SIG-M5 treated with dmso at 0.1 percent for 504 hours (cell line): ENCODE results near the gene MBD5.

Source experiments
- DNase-seq: peaks from one replicate; lab custom pipeline; 2025; ENCODE audit not compliant: unreplicated experiment; lab: John Stamatoyannopoulos, UW

The MBD5 gene

GRCh38 chr2:148299616-148300015, 278.7 kb downstream of the MBD5 start:
- no peak for DNase-seq

GRCh38 chr2:148300544-148300943, 279.7 kb downstream of the MBD5 start:
- DNase-seq, result no peak

DNA sequence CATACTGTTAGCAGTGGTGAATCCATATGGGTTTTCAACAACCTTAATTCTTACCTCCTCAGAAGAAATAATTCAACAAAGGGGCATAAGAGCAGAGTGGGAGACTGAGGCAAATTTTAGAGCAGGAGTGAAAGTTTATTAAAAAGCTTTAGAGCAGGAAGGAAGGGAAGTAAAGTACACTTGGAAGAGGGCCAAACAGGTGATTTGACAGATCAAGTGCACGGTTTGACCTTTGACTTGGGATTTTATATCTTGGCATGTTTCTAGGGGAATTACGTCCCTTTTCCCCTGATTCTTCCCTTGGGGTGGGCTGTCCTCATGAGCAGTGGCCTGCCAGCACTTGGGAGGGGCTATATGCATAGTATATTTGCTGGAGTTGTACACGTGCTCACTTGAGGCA, 280.5 kb downstream of the MBD5 start:
- no peak for DNase-seq

DNA sequence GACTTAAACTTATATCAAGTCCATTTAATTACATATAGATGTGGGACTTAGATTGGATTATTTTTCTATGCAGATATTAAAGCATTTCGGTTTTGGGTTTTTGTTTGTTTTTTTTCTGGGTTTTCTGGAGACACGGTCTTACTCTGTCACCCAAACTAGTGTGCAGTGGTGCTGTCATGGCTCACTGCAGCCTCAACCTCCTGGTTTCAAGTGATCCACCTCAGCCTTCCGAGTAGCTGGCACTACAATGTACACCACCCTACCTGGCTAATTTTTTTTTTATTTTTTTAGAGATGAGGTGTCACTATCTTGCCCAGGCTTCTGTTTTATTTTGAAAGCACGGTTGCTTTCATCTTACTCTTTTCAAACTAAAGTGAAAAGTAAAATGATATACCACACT, 281.6 kb downstream of the MBD5 start:
- no peak for DNase-seq

DNA sequence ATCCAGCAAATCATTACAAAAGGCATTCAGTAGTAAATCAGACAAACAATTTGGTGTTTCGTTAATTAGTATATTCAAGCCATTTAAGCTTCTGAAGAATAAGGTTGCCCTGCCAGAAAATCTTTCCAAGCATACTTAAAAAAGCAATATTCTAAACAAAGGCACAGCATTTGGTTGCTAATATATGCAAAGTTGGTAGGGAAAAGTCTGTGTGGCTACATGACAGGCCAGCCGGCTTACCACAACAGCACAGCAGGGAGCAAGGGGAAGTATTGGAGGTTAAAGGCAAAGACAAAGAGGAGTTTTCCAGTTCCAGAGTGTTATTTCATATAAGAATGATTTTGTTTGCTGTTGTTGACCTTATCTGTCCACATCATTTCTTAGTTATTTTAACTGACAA, 282.3 kb downstream of the MBD5 start:
- peak; percentile 14 for DNase-seq

DNA sequence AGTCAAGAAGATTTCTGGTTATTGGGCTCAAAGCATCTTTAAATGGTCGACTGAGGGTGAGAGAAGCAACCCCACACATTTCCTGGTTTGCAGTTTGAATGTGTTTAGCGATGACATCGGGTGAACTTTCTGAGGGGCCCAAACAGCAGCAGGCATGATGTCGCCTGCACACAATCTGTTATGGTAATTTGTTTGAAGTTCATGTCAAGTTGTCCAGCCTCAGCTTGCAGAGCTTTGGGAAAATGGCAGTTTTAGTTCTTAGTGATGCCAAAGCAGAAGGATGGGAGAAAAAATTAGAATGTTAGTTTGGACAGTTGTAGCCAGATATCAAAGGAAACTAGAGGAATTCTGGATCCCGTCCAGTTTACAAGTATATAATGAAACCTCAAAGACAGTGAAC, 284.6 kb downstream of the MBD5 start:
- no peak for DNase-seq

- no peak for DNase-seq
These were observed 285.1 kb downstream of the MBD5 start for GRCh38 chr2:148306027-148306426.

- DNase-seq, result no peak
These were observed 296.7 kb downstream of the MBD5 start for GRCh38 chr2:148317598-148317997.

- DNase-seq, result no peak
These were observed 317.6 kb downstream of the MBD5 start for GRCh38 chr2:148338541-148338940.

DNA sequence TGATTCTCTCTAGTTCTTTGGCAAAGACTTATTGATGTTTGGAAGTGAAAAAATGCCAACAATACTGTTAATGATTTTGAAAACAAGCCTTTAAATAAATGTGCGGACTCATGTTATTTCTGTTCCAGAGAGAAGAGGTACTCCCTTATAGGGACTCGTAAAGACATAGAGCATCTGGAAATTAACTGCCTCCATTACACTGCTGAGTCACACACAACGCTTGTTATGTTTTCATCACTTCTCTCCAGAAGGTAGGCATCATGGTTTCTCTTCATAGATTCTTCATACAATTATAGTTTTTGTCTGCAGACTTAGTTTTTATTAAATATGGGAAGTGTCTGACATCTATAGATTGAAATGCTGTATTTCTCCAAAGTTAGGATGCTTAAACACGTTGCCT, 321.2 kb downstream of the MBD5 start:
- no peak for DNase-seq

DNA sequence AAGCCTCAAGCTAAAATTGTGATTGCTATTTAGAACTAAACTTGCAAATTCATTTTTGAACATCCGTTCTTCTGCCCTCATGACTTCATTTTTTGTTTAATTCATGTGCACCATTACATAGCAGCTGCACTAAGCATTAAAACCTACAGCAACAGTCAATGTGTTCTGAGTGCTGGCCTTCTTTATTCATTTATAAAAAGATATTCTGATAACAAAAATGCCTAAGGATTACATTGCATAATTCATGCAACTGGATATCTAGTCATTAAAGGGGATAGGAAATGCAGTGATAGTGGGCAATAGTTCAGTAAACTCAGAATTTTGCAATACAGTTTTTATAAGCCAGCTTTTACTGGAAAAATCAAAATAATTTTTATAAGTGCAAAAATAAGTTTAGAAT, 329.3 kb downstream of the MBD5 start:
- DNase-seq, result no peak

GRCh38 chr2:148351437-148352143, 330.7 kb downstream of the MBD5 start:
- no peak for DNase-seq

DNA sequence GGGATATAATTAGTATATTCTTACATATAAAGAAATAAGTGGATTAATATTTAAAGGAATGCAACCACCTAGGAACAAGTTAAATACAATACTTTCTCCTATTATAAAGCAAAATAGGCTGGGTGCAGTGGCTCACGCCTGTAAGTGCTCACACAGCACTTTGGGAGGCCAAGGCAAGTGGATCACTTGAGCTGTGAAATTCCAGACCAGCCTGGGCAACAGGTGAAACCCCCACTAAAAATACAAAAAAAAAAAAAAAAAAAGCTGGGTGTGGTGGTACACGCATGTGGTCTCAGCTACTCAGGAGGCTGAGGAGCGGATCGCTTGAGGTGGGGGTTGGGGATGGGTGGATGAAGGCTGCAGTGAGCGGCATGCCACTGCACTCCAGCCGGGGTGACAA, 337.5 kb downstream of the MBD5 start:
- DNase-seq, result no peak

DNA sequence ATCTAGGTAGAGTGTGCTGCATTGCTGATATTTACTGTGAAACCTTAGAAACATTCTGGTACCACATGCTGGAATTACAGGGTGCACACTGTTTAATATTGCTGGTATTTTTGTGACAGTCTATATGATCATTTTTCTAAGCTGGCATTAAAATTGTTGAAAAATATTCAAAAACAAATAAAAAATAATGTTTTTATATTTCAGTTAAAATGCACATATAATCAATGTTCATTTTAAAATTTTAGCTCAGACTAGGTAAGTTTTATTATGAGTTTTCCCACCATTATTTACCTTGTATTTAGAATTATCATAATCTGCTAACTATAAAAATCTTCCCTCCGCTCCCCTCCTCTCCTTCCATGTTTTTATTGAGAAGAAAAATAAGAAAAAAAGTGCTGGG, 339.8 kb downstream of the MBD5 start:
- DNase-seq, result no peak

DNA sequence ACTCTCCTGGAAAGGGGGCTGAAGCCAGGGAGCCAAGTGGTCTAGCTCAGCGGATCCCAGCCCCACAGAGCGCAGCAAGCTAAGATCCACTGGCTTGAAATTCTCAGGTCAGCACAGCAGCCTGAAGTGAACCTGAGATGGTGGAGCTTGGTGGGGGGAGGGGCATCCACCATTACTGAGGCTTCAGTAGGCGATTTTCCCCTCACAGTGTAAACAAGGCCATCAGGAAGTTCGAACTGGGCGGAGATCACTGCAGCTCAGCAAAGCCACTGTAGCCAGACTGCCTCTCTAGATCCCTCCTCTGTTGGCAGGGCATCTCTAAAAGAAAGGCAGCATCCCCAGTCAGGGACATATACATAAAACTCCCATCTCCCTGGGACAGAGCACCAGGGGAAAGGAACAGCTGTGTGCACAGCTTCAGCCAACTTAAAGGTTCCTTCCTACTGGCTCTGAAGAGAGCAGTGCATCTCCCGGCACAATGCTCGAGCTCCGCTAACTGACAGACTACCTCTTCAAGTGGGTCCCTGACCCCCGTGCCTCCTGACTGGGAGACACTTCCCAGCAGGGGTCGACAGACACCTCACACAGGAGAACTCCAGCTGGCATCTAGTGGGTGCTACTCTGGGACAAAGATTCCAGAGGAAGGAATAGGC, 341.4 kb downstream of the MBD5 start:
- DNase-seq, result no peak

GRCh38 chr2:148375214-148375613, 354.3 kb downstream of the MBD5 start:
- DNase-seq, result no peak

DNA sequence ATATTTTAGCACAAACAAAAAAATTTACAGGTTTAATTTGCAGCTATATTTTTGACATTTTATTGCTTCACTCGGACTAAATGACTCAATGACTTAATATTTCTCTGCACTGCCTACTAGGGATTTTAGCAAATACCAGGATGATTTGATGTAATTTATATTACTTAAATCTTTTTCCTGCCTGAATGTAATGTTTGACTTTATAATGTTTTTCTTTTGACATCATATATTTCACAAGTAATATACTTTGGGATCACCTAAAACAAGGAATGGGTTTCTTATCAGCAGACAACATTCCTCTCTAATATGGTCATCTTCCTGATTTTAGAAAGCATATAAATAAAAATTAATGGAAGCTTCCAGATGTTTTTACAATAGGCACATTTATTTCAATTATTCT, 370.4 kb downstream of the MBD5 start:
- DNase-seq, result no peak

- DNase-seq, result no peak
These were observed 381.9 kb downstream of the MBD5 start for GRCh38 chr2:148402786-148403185.

DNA sequence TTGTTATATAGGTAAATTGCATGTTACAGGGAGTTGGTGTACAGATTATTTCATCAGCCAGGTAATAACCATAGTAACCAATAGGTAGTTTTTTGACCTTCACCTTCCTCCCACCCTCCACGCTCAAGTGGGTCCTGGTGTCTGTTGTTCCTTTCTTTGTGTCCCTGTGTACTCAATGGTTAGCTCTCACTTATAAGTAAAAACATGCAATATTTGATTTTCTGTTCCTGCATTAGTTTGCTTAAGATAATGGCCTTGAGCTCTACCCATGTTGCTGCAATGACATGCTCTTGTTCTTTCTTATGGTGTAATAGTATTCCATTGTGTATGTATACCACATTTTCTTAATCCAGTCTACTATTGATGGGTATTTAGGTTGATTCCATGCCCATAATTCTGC, 390.0 kb downstream of the MBD5 start:
- no peak for DNase-seq

DNA sequence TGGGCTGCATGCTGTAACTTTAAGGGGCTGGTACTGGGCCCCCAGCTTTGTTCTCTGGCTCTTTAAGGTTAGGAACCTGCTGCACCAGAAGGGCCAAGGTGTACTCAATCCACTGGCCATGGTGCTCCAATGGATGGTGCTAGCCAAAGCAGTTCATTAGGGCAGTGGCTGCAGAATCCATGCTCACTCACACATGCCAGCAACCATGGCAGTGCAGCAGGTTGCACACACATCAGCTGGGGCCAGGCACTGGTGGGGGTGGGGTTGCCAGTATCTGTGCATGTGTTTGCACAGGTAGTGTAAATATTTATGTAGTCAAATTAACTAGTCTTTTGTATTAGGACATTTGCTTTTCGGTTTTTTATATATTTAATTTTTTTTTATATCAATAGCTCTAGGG, 395.4 kb downstream of the MBD5 start:
- no peak for DNase-seq

DNA sequence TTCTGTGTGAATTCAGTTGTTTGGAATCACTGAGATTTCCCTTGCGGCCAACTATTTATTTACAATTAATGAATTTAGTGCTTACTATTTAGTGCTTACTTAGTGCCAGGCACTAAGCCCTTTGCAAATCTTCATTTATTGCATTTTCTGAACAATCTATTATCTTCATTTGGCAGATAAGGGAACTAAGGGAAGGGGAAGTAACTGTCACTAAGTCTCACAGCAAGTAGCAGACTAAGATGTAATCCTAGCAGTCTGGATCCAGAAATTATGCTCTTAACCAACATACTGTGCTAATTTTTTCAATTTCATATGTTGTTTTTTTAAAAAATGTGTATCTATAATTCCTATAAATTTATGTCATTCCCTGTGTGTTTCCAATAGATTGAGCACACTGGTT, 409.2 kb downstream of the MBD5 start:
- no peak for DNase-seq

- DNase-seq, result no peak
These were observed 427.0 kb downstream of the MBD5 start for GRCh38 chr2:148447877-148448276.

DNA sequence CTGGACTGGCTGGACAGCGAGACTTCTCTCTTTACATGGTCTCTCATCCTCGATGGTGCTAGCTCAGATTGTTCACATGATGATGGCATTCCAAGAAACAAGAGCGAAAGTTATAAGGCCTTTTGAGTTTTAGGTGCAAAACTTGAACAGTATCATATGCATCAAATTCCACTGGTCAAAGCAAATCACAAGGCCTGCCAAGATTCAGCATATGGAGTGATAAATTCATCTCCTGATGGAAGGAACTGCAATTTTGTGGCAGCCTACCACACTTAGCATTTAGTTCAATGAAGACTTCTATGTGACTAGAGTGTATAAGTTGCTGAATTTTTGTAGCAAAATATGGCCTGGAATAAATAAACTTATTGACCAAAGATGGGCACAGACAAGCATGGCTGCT, 429.6 kb downstream of the MBD5 start:
- no peak for DNase-seq
